Mucosa of descending colon (tissue), 3 donors: ENCODE measurements around the gene ACOX3. TPM values are rescaled to one million over a fixed set of nuclear protein-coding genes. Genes with fewer than 3 reads are reported as not detected.

ENCODE experiments used
- ATAC-seq: fragments of 200-7000 bp; cut with Tn5 transposase; one replicate; pipeline ENCODE4 v1.9.1; 2020; ENCODE audit warnings: mild to moderate bottlenecking, moderate library complexity
- DNase-seq, 3 donors: peaks; one replicate each; pipeline ENCODE4 v3.0.0-alpha.2; 2020
- H3K36me3 ChIP-seq: fragments of 200-600 bp; one replicate; pipeline ENCODE4 v1.8.0; 2021; ENCODE audit warnings: low read depth, mild to moderate bottlenecking
- H3K4me1 ChIP-seq: fragments of 200-600 bp; one replicate; pipeline ENCODE4 v1.8.0; 2021; ENCODE audit warnings: low read depth, mild to moderate bottlenecking
- H3K4me3 ChIP-seq: fragments of 200-600 bp; one replicate; pipeline ENCODE4 v1.8.0; 2021; ENCODE audit warnings: mild to moderate bottlenecking
- H3K9me3 ChIP-seq: fragments of 200-600 bp; one replicate; pipeline ENCODE4 v1.8.0; 2021; ENCODE audit warnings: mild to moderate bottlenecking
- intact Hi-C, 2 donors: fragments of 100-400 bp; cut with DNase I in 1 of 2; cut with micrococcal nuclease in 1 of 2; formaldehyde crosslinking; loops; one replicate each; pipeline versions ENCODE4 v1.11.0 to v1.11.1; 2022; cut with DNase I, micrococcal nuclease
- total RNA-seq, 3 donors: library from RNA; stranded (reverse); fragmentation: NEBNext Ultra II Directional in 2 of 3; extraction: Animal tissue kit (Norgen Biotek cat#: 25700) in 2 of 3; gene quantifications; one replicate each; pipeline versions ENCODE4 v1.2.1 to v1.2.4, GENCODE V29; 2021 to 2023
- TF ChIP-seq, protein P1 (sequence below): fragments of 200-600 bp; IDR thresholded peaks from one replicate; pipeline ENCODE4 v1.8.0; 2022; ENCODE audit warnings: antibody characterized with exemption, mild to moderate bottlenecking
- donor health status: DM: no; HTN: no; CAD: no; lungs with moderate emphysema.
- donor health status: DM: no; HTN: no; CAD: no.
- donor health status: DM: no; HTN: yes; CAD: no.

Gene ACOX3
- total RNA-seq, 3 donors from 2014 or later = 22.4 to 34.7 (median 26.0) TPM

DNA sequence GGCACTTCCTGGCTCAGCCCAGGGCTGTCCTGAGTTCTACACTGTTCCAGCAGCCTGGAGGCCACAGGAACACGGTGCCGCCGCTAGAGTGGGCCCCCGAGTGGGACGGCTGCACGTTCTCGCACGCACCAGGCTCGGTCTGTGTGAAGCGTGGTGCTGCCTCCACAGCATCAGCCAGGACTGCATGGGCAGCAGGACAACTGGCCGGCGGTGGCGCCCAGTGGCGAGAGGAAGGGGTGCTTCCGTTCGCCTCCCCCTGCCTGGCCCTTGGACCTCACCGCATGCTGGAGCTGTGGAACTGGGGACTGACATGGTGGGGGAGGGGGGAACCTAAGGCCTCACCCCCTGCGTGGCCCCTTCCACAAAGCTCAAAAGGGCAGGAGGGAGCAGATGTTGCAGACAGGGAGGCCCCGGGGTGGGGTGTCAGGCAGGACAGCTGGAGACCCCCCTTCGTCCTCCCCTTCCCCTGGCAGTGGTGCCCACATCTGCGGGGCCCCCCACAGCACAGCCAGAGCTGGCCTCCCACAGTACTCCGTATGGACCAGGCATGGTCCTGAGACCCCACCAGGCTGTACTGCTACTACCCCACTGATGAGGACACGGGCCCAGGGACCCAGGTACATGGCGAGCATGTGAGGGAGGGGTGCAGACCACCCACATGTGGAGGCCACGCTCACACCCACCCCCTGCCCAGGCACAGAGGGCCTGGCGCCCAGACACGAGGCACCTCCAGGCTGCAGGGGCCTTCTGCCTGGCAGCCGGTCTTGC is 58.5 kb downstream of the ACOX3 start:
- Histone ChIP-seq H3K4me3 (no peak overlapping the region), H3K4me1 (no peaks in the 10 kb centered on the region), H3K36me3 (no peaks in the 10 kb centered on the region), H3K9me3 (no peaks in the 10 kb centered on the region)
- TF ChIP-seq, protein P1, sequence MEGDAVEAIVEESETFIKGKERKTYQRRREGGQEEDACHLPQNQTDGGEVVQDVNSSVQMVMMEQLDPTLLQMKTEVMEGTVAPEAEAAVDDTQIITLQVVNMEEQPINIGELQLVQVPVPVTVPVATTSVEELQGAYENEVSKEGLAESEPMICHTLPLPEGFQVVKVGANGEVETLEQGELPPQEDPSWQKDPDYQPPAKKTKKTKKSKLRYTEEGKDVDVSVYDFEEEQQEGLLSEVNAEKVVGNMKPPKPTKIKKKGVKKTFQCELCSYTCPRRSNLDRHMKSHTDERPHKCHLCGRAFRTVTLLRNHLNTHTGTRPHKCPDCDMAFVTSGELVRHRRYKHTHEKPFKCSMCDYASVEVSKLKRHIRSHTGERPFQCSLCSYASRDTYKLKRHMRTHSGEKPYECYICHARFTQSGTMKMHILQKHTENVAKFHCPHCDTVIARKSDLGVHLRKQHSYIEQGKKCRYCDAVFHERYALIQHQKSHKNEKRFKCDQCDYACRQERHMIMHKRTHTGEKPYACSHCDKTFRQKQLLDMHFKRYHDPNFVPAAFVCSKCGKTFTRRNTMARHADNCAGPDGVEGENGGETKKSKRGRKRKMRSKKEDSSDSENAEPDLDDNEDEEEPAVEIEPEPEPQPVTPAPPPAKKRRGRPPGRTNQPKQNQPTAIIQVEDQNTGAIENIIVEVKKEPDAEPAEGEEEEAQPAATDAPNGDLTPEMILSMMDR = no peak
- ATAC-seq (no peak), DNase-seq (no peak)
- intact Hi-C loops = no loop called here

DNA sequence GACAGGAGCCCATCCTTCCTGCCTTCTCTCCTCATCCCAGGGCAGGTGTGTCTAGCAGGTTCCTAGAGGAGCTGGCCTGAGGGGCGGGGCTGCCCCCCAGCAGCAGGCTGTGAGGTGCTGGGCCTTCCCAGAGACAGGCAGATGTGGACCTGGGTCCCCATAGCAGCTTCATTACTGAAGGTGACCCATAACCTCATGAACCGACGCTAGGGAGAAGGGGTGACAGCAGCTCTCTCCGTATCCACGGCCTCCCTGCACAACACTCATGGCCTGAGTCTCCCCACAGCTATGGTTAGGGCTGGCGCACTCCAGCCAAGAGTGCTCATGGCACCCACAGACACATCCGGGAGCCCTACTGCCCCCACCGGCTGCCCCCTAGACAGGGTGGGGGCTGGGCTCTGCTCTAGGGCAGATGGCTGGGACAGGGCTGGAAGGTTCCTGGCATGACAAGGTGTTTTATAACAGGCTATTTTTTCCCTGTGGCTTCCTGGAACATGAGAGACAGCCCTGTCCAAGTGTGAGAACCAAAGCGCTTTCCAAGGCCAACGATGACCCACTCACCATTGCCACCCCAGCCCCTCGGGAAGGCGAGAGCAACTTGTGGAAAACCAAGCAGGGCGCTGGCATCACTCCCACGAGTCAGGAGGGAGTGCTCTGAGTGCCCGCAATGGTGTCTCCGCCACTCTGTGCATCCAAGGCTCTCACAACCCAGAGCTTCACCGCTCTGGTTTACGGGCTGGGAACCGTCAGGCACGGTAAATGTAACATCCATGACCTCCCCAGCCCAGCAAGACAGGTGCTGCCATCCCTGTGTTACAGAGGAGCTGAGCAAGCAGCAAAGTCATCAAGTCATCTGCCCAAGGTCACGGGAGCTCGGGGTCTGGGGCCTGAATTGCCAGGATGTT is 59.8 kb downstream of the ACOX3 start:
- no peak for ATAC-seq
- H3K4me1 ChIP-seq = no peaks in the 10 kb centered on the region
- TF ChIP-seq, protein P1 = no peak
- no peak overlapping the region for H3K4me3 ChIP-seq
- H3K36me3 ChIP-seq = no peaks in the 10 kb centered on the region
- H3K9me3 ChIP-seq = no peaks in the 10 kb centered on the region
- no peak for DNase-seq
- intact Hi-C loops = no loop called here

DNA sequence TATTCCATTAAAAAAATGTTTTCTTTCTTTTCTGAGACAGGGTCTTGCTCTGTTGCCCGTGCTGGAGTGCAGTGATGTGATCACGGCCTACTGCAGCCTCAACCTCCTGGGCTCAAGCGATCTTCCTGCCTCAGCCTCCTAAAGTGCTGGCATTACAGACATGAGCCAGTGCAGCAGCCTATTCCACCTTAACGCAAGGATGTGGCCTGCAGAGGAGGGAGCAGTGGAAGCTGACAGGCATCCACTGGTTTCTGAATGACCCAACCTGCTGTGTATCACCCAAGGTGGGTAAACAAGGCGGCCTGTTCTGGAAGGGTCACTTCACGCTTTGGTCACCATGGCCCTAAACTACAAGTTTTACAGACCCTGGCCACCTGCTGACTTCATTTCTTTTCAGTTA is 60.8 kb downstream of the ACOX3 start:
- H3K4me3 ChIP-seq = no peak overlapping the region
- DNase-seq (no peak), ATAC-seq (no peak)
- H3K9me3 ChIP-seq = no peaks in the 10 kb centered on the region
- intact Hi-C loops = no loop called here
- no peaks in the 10 kb centered on the region for H3K4me1 ChIP-seq
- no peaks in the 10 kb centered on the region for H3K36me3 ChIP-seq
- TF ChIP-seq, protein P1 = no peak

DNA sequence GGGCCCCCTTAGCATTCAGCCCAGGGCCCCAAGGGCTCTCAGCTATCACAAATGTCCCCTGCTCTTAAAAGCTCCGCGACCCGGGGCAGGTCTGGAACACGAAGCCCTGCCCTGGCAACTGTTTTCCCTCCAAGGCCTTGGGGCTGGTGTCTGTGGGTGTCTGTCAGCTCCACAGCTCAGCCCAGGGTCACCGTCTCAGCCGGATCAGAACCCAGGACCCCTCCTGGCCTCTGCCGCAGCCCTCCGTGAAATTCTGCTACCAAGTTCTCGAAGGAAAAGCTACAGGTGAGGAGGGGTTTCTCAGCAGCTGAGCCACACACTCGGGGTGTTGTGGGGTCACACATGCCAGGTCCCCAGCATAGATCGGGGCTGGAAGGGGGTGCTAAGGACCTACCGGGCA is 61.2 kb downstream of the ACOX3 start:
- no peak for DNase-seq
- no peaks in the 10 kb centered on the region for H3K36me3 ChIP-seq
- TF ChIP-seq, protein P1 = no peak
- H3K9me3 ChIP-seq = no peaks in the 10 kb centered on the region
- ATAC-seq = no peak
- no peak overlapping the region for H3K4me3 ChIP-seq
- H3K4me1 ChIP-seq = no peaks in the 10 kb centered on the region
- intact Hi-C loops = no loop called here

DNA sequence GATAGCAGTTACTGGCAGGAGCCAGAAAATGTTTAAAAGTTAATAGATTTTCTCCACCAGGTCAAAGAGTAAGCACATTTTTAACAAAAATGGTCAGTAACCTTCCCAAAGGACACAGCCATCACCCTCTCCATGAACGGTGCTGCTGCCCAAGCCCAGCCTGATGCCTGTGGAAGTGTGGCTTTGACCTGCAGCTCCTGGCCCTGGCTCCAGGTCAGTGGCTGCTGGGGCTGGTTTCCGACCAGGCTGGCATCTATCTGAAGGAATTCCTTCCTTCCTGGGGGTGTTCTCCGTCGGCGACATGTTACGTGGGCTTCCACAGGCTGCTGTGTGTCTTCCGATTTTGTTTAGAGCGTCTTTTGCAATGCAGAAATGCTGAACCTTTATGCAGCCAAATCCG is 61.7 kb downstream of the ACOX3 start:
- Histone ChIP-seq H3K9me3 (no peaks in the 10 kb centered on the region), H3K4me3 (no peak overlapping the region), H3K4me1 (no peaks in the 10 kb centered on the region), H3K36me3 (no peaks in the 10 kb centered on the region)
- TF ChIP-seq, protein P1 = no peak
- no peak for ATAC-seq
- no peak for DNase-seq
- intact Hi-C loops = no loop called here
